CD4-positive, alpha-beta memory T cell (primary cell): ENCODE results near the gene PLEKHF1. TPM values are rescaled to one million over a fixed set of nuclear protein-coding genes. Genes with fewer than 3 reads are reported as not detected.

Experiments used
- CTCF ChIA-PET: fragments of 350-600 bp; sonication (Branson Sonifier 250); formaldehyde crosslinking; loops from one replicate; lab custom pipeline; 2021; ENCODE audit warnings: inconsistent platforms; ENCODE audit not compliant: partially characterized antibody; lab: Charles Lee
- POLR2A ChIA-PET: fragments of 350-600 bp; sonication (Branson Sonifier 250); formaldehyde crosslinking; loops from one replicate; lab custom pipeline; 2021; ENCODE audit not compliant: partially characterized antibody; lab: Charles Lee
- DNase-seq, 5 donors: peaks; one replicate each; pipeline versions ENCODE4 v3.0.0 to v3.0.0-alpha.2; 2020 to 2022; ENCODE audit warnings: mixed read lengths in 1 of 5
- H3K27ac ChIP-seq: one replicate; pipeline ENCODE4 v1.7.0; 2013; ENCODE audit warnings: low read depth, low read length
- H3K27me3 ChIP-seq: 2 replicates; pipeline ENCODE4 v1.7.0; 2013; ENCODE audit warnings: mild to moderate bottlenecking, low read length, moderate library complexity; ENCODE audit not compliant: insufficient read depth
- H3K36me3 ChIP-seq: 2 replicates; pipeline ENCODE4 v1.7.0; 2013; ENCODE audit warnings: mild to moderate bottlenecking, low read length, moderate library complexity; ENCODE audit not compliant: insufficient read depth
- H3K4me1 ChIP-seq: 2 replicates; pipeline ENCODE4 v1.7.0; 2013; ENCODE audit warnings: mild to moderate bottlenecking, low read length, moderate library complexity; ENCODE audit not compliant: insufficient read depth
- H3K4me3 ChIP-seq, 2 donors: one replicate each; pipeline ENCODE4 v1.7.0; 2013; ENCODE audit warnings: low read length in 2 of 2, mild to moderate bottlenecking in 1 of 2
- H3K9me3 ChIP-seq, 2 donors: one replicate each; pipeline ENCODE4 v1.7.0; 2013; ENCODE audit warnings: low read length in 2 of 2, control low read depth in 1 of 2; ENCODE audit not compliant: control insufficient read depth in 1 of 2
- H3K27ac Mint-ChIP-seq, 7 donors: one replicate each; pipeline ENCODE4 v1.8.0; 2020 to 2021; ENCODE audit warnings: mixed read lengths in 7 of 7, mild to moderate bottlenecking in 6 of 7, inconsistent platforms in 3 of 7, moderate library complexity in 3 of 7
- H3K27me3 Mint-ChIP-seq, 2 donors: one replicate each; pipeline ENCODE4 v1.8.0; 2020 to 2021; ENCODE audit warnings: mixed read lengths in 2 of 2
- H3K36me3 Mint-ChIP-seq, 2 donors: one replicate each; pipeline ENCODE4 v1.8.0; 2020 to 2021; ENCODE audit warnings: mixed read lengths in 2 of 2, inconsistent platforms in 1 of 2, mild to moderate bottlenecking in 1 of 2
- H3K4me1 Mint-ChIP-seq, 4 donors: one replicate each; pipeline ENCODE4 v1.8.0; 2020 to 2021; ENCODE audit warnings: mixed read lengths in 4 of 4, mild to moderate bottlenecking in 1 of 4
- H3K4me3 Mint-ChIP-seq, 8 donors: one replicate each; pipeline ENCODE4 v1.8.0; 2020 to 2021; ENCODE audit warnings: mixed read lengths in 8 of 8, mild to moderate bottlenecking in 7 of 8, moderate library complexity in 6 of 8, inconsistent platforms in 3 of 8
- H3K9me3 Mint-ChIP-seq, 8 donors: one replicate each; pipeline ENCODE4 v1.8.0; 2020 to 2021; ENCODE audit warnings: mixed read lengths in 8 of 8, mild to moderate bottlenecking in 5 of 8, inconsistent platforms in 3 of 8, moderate library complexity in 1 of 8
- intact Hi-C: fragments of 100-400 bp; cut with micrococcal nuclease; formaldehyde crosslinking; loops from one replicate; pipeline ENCODE4 v1.15.1; 2023
- polyA plus RNA-seq, 2 donors: library from polyadenylated mRNA; unstranded; fragments of 300-500 nt; fragmentation: Illumina TruSeq; gene quantifications; one replicate each; pipeline ENCODE4 v1.2.3, GENCODE V29; 2021
- total RNA-seq, 2 experiments: library from RNA; stranded (reverse); gene quantifications; one replicate each; pipeline ENCODE4 v1.2.3, GENCODE V29; 2021

PLEKHF1 gene
- total and polyA plus RNA-seq, 4 experiments from 2014 or later: 15.3 to 36.0 (median 31.8) TPM

- intact Hi-C loops: no loop called here
- no peak for DNase-seq
- Mint-ChIP-seq H3K27ac (no peak overlapping the region), H3K4me3 (no peak overlapping the region), H3K4me1 (peaks cover 5 to 11% (median 8%) of the 10 kb centered on the region in 4 donors), H3K27me3 (peaks cover 0 to 2% of the 10 kb centered on the region in 2 donors), H3K36me3 (no peaks in the 10 kb centered on the region), H3K9me3 (no peaks in the 10 kb centered on the region)
- H3K4me1 ChIP-seq: peaks cover 6% of the 10 kb centered on the region
- ChIA-PET CTCF (no interaction called here), POLR2A (no interaction called here)
- no peak overlapping the region for H3K4me3 ChIP-seq
- H3K27ac ChIP-seq: no peak overlapping the region
- H3K27me3 ChIP-seq: no peaks in the 10 kb centered on the region
- no peaks in the 10 kb centered on the region for H3K9me3 ChIP-seq
- H3K36me3 ChIP-seq: no peaks in the 10 kb centered on the region
Observed at GRCh38 chr19:29655648-29656335, 9.5 kb upstream of the PLEKHF1 start.

- ChIA-PET CTCF (interaction anchor here (0.6 to 1.6 kb wide), 2 partner anchors 10 to 36 kb away, joined by 3 to 5 read pairs; no protein-coding TSS in a partner anchor), POLR2A (interaction anchor here (1.5 kb wide), 1 partner anchor 10 kb away, joined by 4 read pairs; no protein-coding TSS in a partner anchor)
- DNase-seq: no peak
- H3K27me3 ChIP-seq: no peaks in the 10 kb centered on the region
- Mint-ChIP-seq H3K4me3 (no peak overlapping the region), H3K36me3 (no peaks in the 10 kb centered on the region), H3K4me1 (peaks cover 0 to 11% (median 4%) of the 10 kb centered on the region in 4 donors), H3K27ac (peak overlapping the region in 1 of 7 donors; percentile 38), H3K9me3 (peaks cover 0 to 1% (median 0%) of the 10 kb centered on the region in 8 donors), H3K27me3 (no peaks in the 10 kb centered on the region)
- H3K4me3 ChIP-seq: no peak overlapping the region
- H3K4me1 ChIP-seq: no peaks in the 10 kb centered on the region
- H3K27ac ChIP-seq: no peak overlapping the region
- no peaks in the 10 kb centered on the region for H3K9me3 ChIP-seq
- intact Hi-C loops: no loop called here
- no peaks in the 10 kb centered on the region for H3K36me3 ChIP-seq
Observed at GRCh38 chr19:29658221-29658991, 6.9 kb upstream of the PLEKHF1 start.

- DNase-seq: peak in 1 of 5 donors; percentile 48
- peaks cover 4 to 17% (median 6%) of the 10 kb centered on the region in 4 donors for H3K4me1 Mint-ChIP-seq
- Histone ChIP-seq H3K4me1 (peaks cover 7% of the 10 kb centered on the region), H3K27ac (no peak overlapping the region), H3K27me3 (no peaks in the 10 kb centered on the region), H3K9me3 (no peaks in the 10 kb centered on the region), H3K4me3 (no peak overlapping the region), H3K36me3 (no peaks in the 10 kb centered on the region)
- intact Hi-C loops: no loop called here
- peaks cover 0 to 1% (median 0%) of the 10 kb centered on the region in 8 donors for H3K9me3 Mint-ChIP-seq
- CTCF ChIA-PET: interaction anchor here (3.2 to 10.1 kb wide), 3 partner anchors 12 to 54 kb away, joined by 18 to 158 read pairs (median 142); partner anchors contain the start of gene C19orf12
- no peak overlapping the region for H3K4me3 Mint-ChIP-seq
- no peaks in the 10 kb centered on the region for H3K27me3 Mint-ChIP-seq
- POLR2A ChIA-PET: interaction anchor here (1.8 to 8.7 kb wide), 3 partner anchors 12 to 54 kb away, joined by 6 to 93 read pairs (median 16); partner anchors contain the start of gene POP4
- peak overlapping the region in 2 of 7 donors; percentile 66 to 68 for H3K27ac Mint-ChIP-seq
- H3K36me3 Mint-ChIP-seq: no peaks in the 10 kb centered on the region
Observed at GRCh38 chr19:29660835-29661234, 4.4 kb upstream of the PLEKHF1 start.

- Mint-ChIP-seq H3K9me3 (peaks cover 0 to 1% (median 0%) of the 10 kb centered on the region in 8 donors), H3K4me1 (peaks cover 8 to 31% (median 12%) of the 10 kb centered on the region in 4 donors), H3K27ac (peak overlapping the region in 1 of 7 donors; percentile 42), H3K27me3 (no peaks in the 10 kb centered on the region), H3K4me3 (peak overlapping the region in 1 of 8 donors; percentile 44), H3K36me3 (peaks cover 4 to 8% of the 10 kb centered on the region in 2 donors)
- Histone ChIP-seq H3K9me3 (no peaks in the 10 kb centered on the region), H3K27me3 (no peaks in the 10 kb centered on the region), H3K27ac (no peak overlapping the region), H3K4me3 (no peak overlapping the region), H3K4me1 (peaks cover 11% of the 10 kb centered on the region), H3K36me3 (no peaks in the 10 kb centered on the region)
- no peak for DNase-seq
- intact Hi-C loops: no loop called here
- POLR2A ChIA-PET: interaction anchor here (1.8 to 8.7 kb wide), 4 partner anchors 10 to 56 kb away, joined by 6 to 138 read pairs (median 54); partner anchors contain the start of genes C19orf12 and POP4
- CTCF ChIA-PET: interaction anchor here (1.1 to 10.1 kb wide), 6 partner anchors 10 to 54 kb away, joined by 3 to 158 read pairs (median 80); partner anchors contain the start of genes C19orf12 and POP4
Observed at GRCh38 chr19:29662278-29662603, 3.0 kb upstream of the PLEKHF1 start.

GRCh38 chr19:29662604-29663404 is 2.5 kb upstream of the PLEKHF1 start:
- no peaks in the 10 kb centered on the region for H3K36me3 ChIP-seq
- POLR2A ChIA-PET: interaction anchor here (1.8 to 8.7 kb wide), 5 partner anchors 10 to 56 kb away, joined by 6 to 163 read pairs (median 93); partner anchors contain the start of genes C19orf12 and POP4
- H3K27ac ChIP-seq: no peak overlapping the region
- no peak for DNase-seq
- H3K27me3 ChIP-seq: no peaks in the 10 kb centered on the region
- peak overlapping the region in 4 of 7 donors; percentile 52 to 74 (median 55) for H3K27ac Mint-ChIP-seq
- H3K4me1 Mint-ChIP-seq: peaks cover 12 to 37% (median 16%) of the 10 kb centered on the region in 4 donors
- no peaks in the 10 kb centered on the region for H3K27me3 Mint-ChIP-seq
- peak overlapping the region in 3 of 8 donors; percentile 41 to 54 (median 42) for H3K4me3 Mint-ChIP-seq
- H3K9me3 ChIP-seq: no peaks in the 10 kb centered on the region
- peaks cover 16% of the 10 kb centered on the region for H3K4me1 ChIP-seq
- H3K9me3 Mint-ChIP-seq: peaks cover 0 to 1% (median 0%) of the 10 kb centered on the region in 8 donors
- intact Hi-C loops: no loop called here
- peaks cover 4 to 11% of the 10 kb centered on the region in 2 donors for H3K36me3 Mint-ChIP-seq
- no peak overlapping the region for H3K4me3 ChIP-seq
- CTCF ChIA-PET: interaction anchor here (1.0 to 10.1 kb wide), 7 partner anchors 9 to 54 kb away, joined by 3 to 158 read pairs (median 18); partner anchors contain the start of genes C19orf12 and POP4
